ENCODE data around the gene CSAD.

GRCh38 chr12:53122961-53123468, 57.7 kb downstream of the CSAD start:
- TF ChIP-seq CTCF (IDR thresholded peaks at IDR 0.05): no peak
- TF ChIP-seq POLR2A (IDR thresholded peaks at IDR 0.05): no peak
